ENCODE measurements around the gene NPM3.

Gene NPM3

GRCh38 chr10:101763141-101763846, 20.0 kb downstream of the NPM3 start:
- no peak for TF ChIP-seq MYC (IDR thresholded peaks at IDR 0.05; ENCODE audit: low read depth, low read length)
- no peak for TF ChIP-seq MAX (IDR thresholded peaks at IDR 0.05; ENCODE audit: low read depth, low read length)
- no peak for TF ChIP-seq CTCF (IDR thresholded peaks at IDR 0.05; ENCODE audit: low read depth, low read length)
- TF ChIP-seq POLR2A (IDR thresholded peaks at IDR 0.05; ENCODE audit: extremely low read depth, insufficient read length) = no peak
- H3K4me3 ChIP-seq (ENCODE audit: low read depth, low read length) = no peak overlapping the region
- DNase-seq (ENCODE audit: low read depth) = no peak

GRCh38 chr10:101762736-101763135, 20.5 kb downstream of the NPM3 start:
- TF ChIP-seq MYC (IDR thresholded peaks at IDR 0.05; ENCODE audit: low read depth, low read length) (no peak), POLR2A (IDR thresholded peaks at IDR 0.05; ENCODE audit: extremely low read depth, insufficient read length) (no peak), MAX (IDR thresholded peaks at IDR 0.05; ENCODE audit: low read depth, low read length) (no peak), CTCF (IDR thresholded peaks at IDR 0.05; ENCODE audit: low read depth, low read length) (no peak)
- no peak for DNase-seq (ENCODE audit: low read depth)
- H3K4me3 ChIP-seq (ENCODE audit: low read depth, low read length) = no peak overlapping the region

GRCh38 chr10:101761226-101761625, 22.0 kb downstream of the NPM3 start:
- TF ChIP-seq CTCF (IDR thresholded peaks at IDR 0.05; ENCODE audit: low read depth, low read length) = no peak
- no peak for TF ChIP-seq MAX (IDR thresholded peaks at IDR 0.05; ENCODE audit: low read depth, low read length)
- no peak for TF ChIP-seq POLR2A (IDR thresholded peaks at IDR 0.05; ENCODE audit: extremely low read depth, insufficient read length)
- no peak for TF ChIP-seq MYC (IDR thresholded peaks at IDR 0.05; ENCODE audit: low read depth, low read length)
- no peak for DNase-seq (ENCODE audit: low read depth)
- H3K4me3 ChIP-seq (ENCODE audit: low read depth, low read length) = no peak overlapping the region

- no peak for DNase-seq (ENCODE audit: low read depth)
Observed at GRCh38 chr10:101760510-101760909, 22.7 kb downstream of the NPM3 start.

More at GRCh38 chr10:101760510-101760909, 22.7 kb downstream of the NPM3 start:
- TF ChIP-seq MAX (IDR thresholded peaks at IDR 0.05; ENCODE audit: low read depth, low read length) (no peak), MYC (IDR thresholded peaks at IDR 0.05; ENCODE audit: low read depth, low read length) (no peak), POLR2A (IDR thresholded peaks at IDR 0.05; ENCODE audit: extremely low read depth, insufficient read length) (no peak), CTCF (IDR thresholded peaks at IDR 0.05; ENCODE audit: low read depth, low read length) (no peak)
- no peak overlapping the region for H3K4me3 ChIP-seq (ENCODE audit: low read depth, low read length)

Measured in NB4 (cell line).